ENCODE results near the gene WWOX. TPM values are rescaled to one million over a fixed set of nuclear protein-coding genes. Genes with fewer than 3 reads are reported as not detected.

The WWOX gene
- total RNA-seq, 1 donor from 2014 or later, result 19.2 TPM

- no peak for TF ChIP-seq CTCF (IDR thresholded peaks at IDR 0.05)
- no peak overlapping the region for H3K4me3 ChIP-seq
- H3K9me3 ChIP-seq, result no peaks in the 10 kb centered on the region
- no peak for DNase-seq
- peaks cover 14% of the 10 kb centered on the region for H3K4me1 ChIP-seq
- no peaks in the 10 kb centered on the region for H3K27me3 ChIP-seq (ENCODE audit: low read depth)
- H3K27ac ChIP-seq, result no peak overlapping the region
- intact Hi-C loops (cut with DNase I), result no loop called here
- ATAC-seq, result no peak
- H3K36me3 ChIP-seq, result no peaks in the 10 kb centered on the region
These were observed 568.2 kb downstream of the WWOX start for GRCh38 chr16:78667675-78668074.

DNA sequence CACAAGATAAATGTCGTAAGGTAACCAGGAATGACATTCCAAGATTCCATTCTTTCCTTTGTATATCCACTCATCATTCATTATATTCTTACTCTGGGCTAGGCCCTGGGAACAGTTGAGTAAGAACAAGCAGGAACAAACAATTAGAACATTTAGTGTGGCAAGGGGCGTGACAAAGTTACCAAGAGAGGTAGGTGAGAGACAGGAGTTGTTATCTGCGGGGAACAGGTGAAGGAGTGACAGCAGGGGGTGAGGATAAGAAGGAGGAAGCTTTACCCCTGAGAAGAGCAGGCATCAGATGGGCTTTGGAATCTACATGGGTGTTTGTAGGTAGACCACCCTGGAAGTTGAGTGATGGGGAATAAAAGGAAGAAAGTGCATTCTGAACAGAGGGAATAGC is 568.9 kb downstream of the WWOX start:
- H3K27me3 ChIP-seq (ENCODE audit: low read depth), result no peaks in the 10 kb centered on the region
- no peaks in the 10 kb centered on the region for H3K36me3 ChIP-seq
- intact Hi-C loops (cut with DNase I), result no loop called here
- no peak for TF ChIP-seq CTCF (IDR thresholded peaks at IDR 0.05)
- no peak overlapping the region for H3K4me3 ChIP-seq
- DNase-seq (no peak), ATAC-seq (no peak)
- H3K9me3 ChIP-seq, result no peaks in the 10 kb centered on the region
- no peak overlapping the region for H3K27ac ChIP-seq
- peaks cover 14% of the 10 kb centered on the region for H3K4me1 ChIP-seq

- Histone ChIP-seq H3K4me3 (no peak overlapping the region), H3K27me3 (ENCODE audit: low read depth) (no peaks in the 10 kb centered on the region), H3K36me3 (no peaks in the 10 kb centered on the region), H3K9me3 (no peaks in the 10 kb centered on the region), H3K27ac (peak overlapping the region; percentile 22), H3K4me1 (peaks cover 14% of the 10 kb centered on the region)
- intact Hi-C loops (cut with DNase I), result no loop called here
- DNase-seq (no peak), ATAC-seq (peak in 1 of 2 donors; percentile 33)
- TF ChIP-seq CTCF (IDR thresholded peaks at IDR 0.05), result no peak
These were observed 570.5 kb downstream of the WWOX start for GRCh38 chr16:78669994-78670393.

DNA sequence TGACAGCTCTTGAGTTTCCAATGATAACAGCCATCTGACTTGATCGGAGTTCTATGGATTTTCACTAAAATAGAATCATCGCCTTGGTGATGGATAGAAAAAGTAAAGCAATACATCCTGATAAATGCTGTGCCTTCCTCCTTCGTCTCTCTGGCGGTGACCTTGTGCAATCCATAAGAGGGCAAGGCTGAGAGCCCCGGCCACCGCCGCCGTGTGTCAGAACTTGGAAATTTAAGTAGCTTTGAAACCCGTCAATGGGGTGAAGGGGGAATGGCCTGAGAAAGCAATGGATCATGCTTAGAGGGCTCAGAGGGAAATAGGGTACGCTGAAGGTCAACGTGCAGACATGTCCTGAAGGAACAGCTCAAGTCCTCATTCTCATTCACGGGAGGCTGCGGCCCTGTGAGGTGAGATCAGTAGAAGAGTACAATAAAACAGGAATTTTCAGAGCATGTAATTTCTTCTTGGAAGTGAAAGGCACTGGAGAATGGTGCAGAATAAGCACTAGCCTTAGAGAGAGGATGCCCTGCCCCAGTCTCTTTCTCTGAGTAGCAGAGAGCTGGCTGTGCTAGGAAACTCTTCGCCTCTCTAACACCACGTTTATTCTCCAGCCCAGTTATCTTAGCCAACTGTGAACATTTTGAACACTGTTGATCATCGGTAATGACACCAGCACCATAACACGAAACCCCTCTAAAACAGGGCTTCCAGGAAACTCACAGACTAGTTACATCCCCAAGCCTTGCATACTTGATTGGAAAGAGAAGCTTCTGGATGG is 573.5 kb downstream of the WWOX start:
- intact Hi-C loops (cut with DNase I), result no loop called here
- H3K9me3 ChIP-seq, result no peaks in the 10 kb centered on the region
- ATAC-seq (no peak), DNase-seq (no peak)
- no peak overlapping the region for H3K27ac ChIP-seq
- H3K27me3 ChIP-seq (ENCODE audit: low read depth), result no peaks in the 10 kb centered on the region
- peaks cover 14% of the 10 kb centered on the region for H3K4me1 ChIP-seq
- no peak for TF ChIP-seq CTCF (IDR thresholded peaks at IDR 0.05)
- H3K4me3 ChIP-seq, result no peak overlapping the region
- no peaks in the 10 kb centered on the region for H3K36me3 ChIP-seq

DNA sequence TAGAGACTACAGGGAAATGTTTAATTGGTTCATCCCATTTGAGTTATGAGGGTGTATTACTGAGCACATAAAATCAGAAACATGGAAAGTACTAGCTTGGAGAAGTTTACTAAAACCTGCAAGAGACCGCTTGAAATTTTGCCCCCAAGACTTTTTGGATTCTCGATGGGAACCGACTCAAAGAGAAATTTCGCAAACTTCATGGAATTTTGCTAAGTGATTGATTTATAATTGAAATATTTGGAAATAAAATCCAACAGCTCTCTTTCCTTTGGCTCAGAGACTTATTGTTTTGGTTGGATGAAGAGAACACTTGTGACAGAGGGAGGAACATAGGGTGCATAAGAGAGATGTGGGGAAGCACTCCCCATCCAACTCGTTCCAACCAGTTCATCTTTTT is 574.4 kb downstream of the WWOX start:
- intact Hi-C loops (cut with DNase I), result no loop called here
- Histone ChIP-seq H3K4me3 (no peak overlapping the region), H3K9me3 (no peaks in the 10 kb centered on the region), H3K36me3 (no peaks in the 10 kb centered on the region), H3K4me1 (peaks cover 14% of the 10 kb centered on the region), H3K27ac (no peak overlapping the region), H3K27me3 (ENCODE audit: low read depth) (no peaks in the 10 kb centered on the region)
- no peak for TF ChIP-seq CTCF (IDR thresholded peaks at IDR 0.05)
- ATAC-seq, result no peak
- DNase-seq, result no peak

Measured in lower lobe of right lung (tissue), 2 donors.